ENCODE results near the gene PRRG2.

The PRRG2 gene

GRCh38 chr19:49573425-49573824, 7.7 kb upstream of the PRRG2 start:
- DNase-seq (ENCODE audit: low read depth, low spot score): no peak
- H3K9ac ChIP-seq (ENCODE audit: insufficient read length): no peak overlapping the region
- no peak for TF ChIP-seq FOXP2 (optimal IDR thresholded peaks at IDR 0.05; ENCODE audit: control extremely low read depth, extremely low read length, insufficient read depth)
- TF ChIP-seq POLR2AphosphoS5 (IDR thresholded peaks at IDR 0.05; ENCODE audit: borderline replicate concordance, low read depth, low read length): no peak
- no peak for TF ChIP-seq EZH2 (IDR thresholded peaks at IDR 0.05)
- peaks cover 28% of the 10 kb centered on the region for H3K36me3 ChIP-seq (ENCODE audit: insufficient read depth, low read length)
- H3K27ac ChIP-seq: peak overlapping the region; percentile 86
- H3K9me3 ChIP-seq (ENCODE audit: low read depth, low read length): no peaks in the 10 kb centered on the region
- no peak overlapping the region for H3K4me3 ChIP-seq

- no peaks in the 10 kb centered on the region for H3K9me3 ChIP-seq (ENCODE audit: low read depth, low read length)
- no peak overlapping the region for H3K9ac ChIP-seq (ENCODE audit: insufficient read length)
- no peak overlapping the region for H3K4me3 ChIP-seq
- peak overlapping the region; percentile 86 for H3K27ac ChIP-seq
- TF ChIP-seq POLR2AphosphoS5 (IDR thresholded peaks at IDR 0.05; ENCODE audit: borderline replicate concordance, low read depth, low read length): no peak
- TF ChIP-seq FOXP2 (optimal IDR thresholded peaks at IDR 0.05; ENCODE audit: control extremely low read depth, extremely low read length, insufficient read depth): no peak
- TF ChIP-seq EZH2 (IDR thresholded peaks at IDR 0.05): no peak
- no peak for DNase-seq (ENCODE audit: low read depth, low spot score)
- peaks cover 28% of the 10 kb centered on the region for H3K36me3 ChIP-seq (ENCODE audit: insufficient read depth, low read length)
These were observed 6.8 kb upstream of the PRRG2 start for GRCh38 chr19:49574206-49574755.

GRCh38 chr19:49579193-49579592, 1.9 kb upstream of the PRRG2 start:
- Histone ChIP-seq H3K9ac (ENCODE audit: insufficient read length) (peak overlapping the region; percentile 91), H3K4me3 (peak overlapping the region; percentile 100), H3K36me3 (ENCODE audit: insufficient read depth, low read length) (peaks cover 22% of the 10 kb centered on the region), H3K27ac (no peak overlapping the region), H3K9me3 (ENCODE audit: low read depth, low read length) (no peaks in the 10 kb centered on the region)
- DNase-seq (ENCODE audit: low read depth, low spot score): no peak
- TF ChIP-seq EZH2 (IDR thresholded peaks at IDR 0.05) (no peak), POLR2AphosphoS5 (IDR thresholded peaks at IDR 0.05; ENCODE audit: borderline replicate concordance, low read depth, low read length) (no peak)

- Histone ChIP-seq H3K36me3 (ENCODE audit: insufficient read depth, low read length) (peaks cover 17% of the 10 kb centered on the region), H3K27ac (peak overlapping the region; percentile 54; the same call in 1 of the 2 replicates)
- no peak for DNase-seq (ENCODE audit: low read depth, low spot score)
These were observed 1.2 kb upstream of the PRRG2 start for GRCh38 chr19:49579947-49580263.

GRCh38 chr19:49580264-49581006, 681 bp upstream of the PRRG2 start, which contains the start of gene NOSIP:
NOSIP (minus strand) TSS chr19:49580556; CDS start chr19:49560691, 19,865 bp downstream.
- peak within 1 kb of the TSS; percentile 72; the same call in 1 of the 2 replicates for H3K27ac ChIP-seq
- peak; percentile 93 for DNase-seq (ENCODE audit: low read depth, low spot score)

More at GRCh38 chr19:49579947-49580263, 1.2 kb upstream of the PRRG2 start:
- no peak for TF ChIP-seq EZH2 (IDR thresholded peaks at IDR 0.05)
- no peak for TF ChIP-seq FOXP2 (optimal IDR thresholded peaks at IDR 0.05; ENCODE audit: control extremely low read depth, extremely low read length, insufficient read depth)
- TF ChIP-seq POLR2AphosphoS5 (IDR thresholded peaks at IDR 0.05; ENCODE audit: borderline replicate concordance, low read depth, low read length): no peak
- peak overlapping the region; percentile 91 for H3K9ac ChIP-seq (ENCODE audit: insufficient read length)
- H3K9me3 ChIP-seq (ENCODE audit: low read depth, low read length): no peaks in the 10 kb centered on the region
- peak overlapping the region; percentile 100 for H3K4me3 ChIP-seq

GRCh38 chr19:49583239-49583638, 2.1 kb downstream of the PRRG2 start:
- H3K4me3 ChIP-seq: no peak overlapping the region
- DNase-seq (ENCODE audit: low read depth, low spot score): no peak
- no peaks in the 10 kb centered on the region for H3K9me3 ChIP-seq (ENCODE audit: low read depth, low read length)
- H3K36me3 ChIP-seq (ENCODE audit: insufficient read depth, low read length): no peaks in the 10 kb centered on the region
- no peak overlapping the region for H3K27ac ChIP-seq
- TF ChIP-seq POLR2AphosphoS5 (IDR thresholded peaks at IDR 0.05; ENCODE audit: borderline replicate concordance, low read depth, low read length): no peak
- no peak for TF ChIP-seq EZH2 (IDR thresholded peaks at IDR 0.05)
- no peak for TF ChIP-seq FOXP2 (optimal IDR thresholded peaks at IDR 0.05; ENCODE audit: control extremely low read depth, extremely low read length, insufficient read depth)
- H3K9ac ChIP-seq (ENCODE audit: insufficient read length): no peak overlapping the region

More at GRCh38 chr19:49580264-49581006, 681 bp upstream of the PRRG2 start, which contains the start of gene NOSIP:
- TF ChIP-seq POLR2AphosphoS5 (IDR thresholded peaks at IDR 0.05; ENCODE audit: borderline replicate concordance, low read depth, low read length) (peak; percentile 99), EZH2 (IDR thresholded peaks at IDR 0.05) (no peak)
- H3K4me3 ChIP-seq: peak within 1 kb of the TSS; percentile 100
- no peaks in the 10 kb centered on the region for H3K9me3 ChIP-seq (ENCODE audit: low read depth, low read length)
- H3K36me3 ChIP-seq (ENCODE audit: insufficient read depth, low read length): peaks cover 13% of the 10 kb centered on the region
- peak within 1 kb of the TSS; percentile 91 for H3K9ac ChIP-seq (ENCODE audit: insufficient read length)

GRCh38 chr19:49585023-49585422, 3.9 kb downstream of the PRRG2 start:
- H3K36me3 ChIP-seq (ENCODE audit: insufficient read depth, low read length): no peaks in the 10 kb centered on the region
- no peaks in the 10 kb centered on the region for H3K9me3 ChIP-seq (ENCODE audit: low read depth, low read length)
- DNase-seq (ENCODE audit: low read depth, low spot score): no peak
- no peak overlapping the region for H3K9ac ChIP-seq (ENCODE audit: insufficient read length)
- no peak overlapping the region for H3K27ac ChIP-seq
- H3K4me3 ChIP-seq: no peak overlapping the region
- TF ChIP-seq POLR2AphosphoS5 (IDR thresholded peaks at IDR 0.05; ENCODE audit: borderline replicate concordance, low read depth, low read length): no peak
- TF ChIP-seq FOXP2 (optimal IDR thresholded peaks at IDR 0.05; ENCODE audit: control extremely low read depth, extremely low read length, insufficient read depth): no peak
- no peak for TF ChIP-seq EZH2 (IDR thresholded peaks at IDR 0.05)

- DNase-seq (ENCODE audit: low read depth, low spot score): no peak
- no peak for TF ChIP-seq FOXP2 (optimal IDR thresholded peaks at IDR 0.05; ENCODE audit: control extremely low read depth, extremely low read length, insufficient read depth)
- TF ChIP-seq EZH2 (IDR thresholded peaks at IDR 0.05): no peak
- no peak for TF ChIP-seq POLR2AphosphoS5 (IDR thresholded peaks at IDR 0.05; ENCODE audit: borderline replicate concordance, low read depth, low read length)
- no peak overlapping the region for H3K27ac ChIP-seq
These were observed 6.1 kb downstream of the PRRG2 start for GRCh38 chr19:49587227-49587626.

More at GRCh38 chr19:49587227-49587626, 6.1 kb downstream of the PRRG2 start:
- H3K4me3 ChIP-seq: no peak overlapping the region
- H3K9me3 ChIP-seq (ENCODE audit: low read depth, low read length): no peaks in the 10 kb centered on the region
- H3K9ac ChIP-seq (ENCODE audit: insufficient read length): no peak overlapping the region
- H3K36me3 ChIP-seq (ENCODE audit: insufficient read depth, low read length): no peaks in the 10 kb centered on the region

Data from SK-N-MC (cell line).